DMS153 (cell line): ENCODE measurements around the gene C16orf90.
"Not testable (repeated sequence)": the region's sequence is repeated elsewhere in the genome, so short reads cannot be mapped to it uniquely, and the experiment has no call there.

Experiments used
- DNase-seq: peaks from one replicate; lab custom pipeline; 2025; lab: John Stamatoyannopoulos, UW

The C16orf90 gene

GRCh38 chr16:3484318-3485096 lies 10.8 kb downstream of the C16orf90 start:
- no peak for DNase-seq

GRCh38 chr16:3482659-3483241 lies 12.5 kb downstream of the C16orf90 start:
- DNase-seq: no peak

- no peak for DNase-seq
Observed at GRCh38 chr16:3481696-3482658, 13.3 kb downstream of the C16orf90 start.

- no peak for DNase-seq
Observed at GRCh38 chr16:3480901-3481695, 14.2 kb downstream of the C16orf90 start.

- no peak for DNase-seq
Observed at GRCh38 chr16:3479654-3480216, 15.6 kb downstream of the C16orf90 start.

- no peak for DNase-seq
Observed at GRCh38 chr16:3478242-3478925, 16.9 kb downstream of the C16orf90 start.

GRCh38 chr16:3476409-3476808 lies 18.9 kb downstream of the C16orf90 start:
- DNase-seq: no peak

GRCh38 chr16:3475604-3476375 lies 19.5 kb downstream of the C16orf90 start:
- DNase-seq: no peak

GRCh38 chr16:3474870-3475269 lies 20.4 kb downstream of the C16orf90 start:
- DNase-seq: not testable (repeated sequence)

- DNase-seq: no peak
Observed at GRCh38 chr16:3474136-3474779, 21.0 kb downstream of the C16orf90 start.

- DNase-seq: not testable (repeated sequence)
Observed at GRCh38 chr16:3473596-3473943, 21.7 kb downstream of the C16orf90 start.

GRCh38 chr16:3472878-3473595 lies 22.3 kb downstream of the C16orf90 start:
- no peak for DNase-seq

- no peak for DNase-seq
Observed at GRCh38 chr16:3471518-3472176, 23.6 kb downstream of the C16orf90 start.

- no peak for DNase-seq
Observed at GRCh38 chr16:3470723-3471122, 24.6 kb downstream of the C16orf90 start.

- no peak for DNase-seq
Observed at GRCh38 chr16:3469736-3470135, 25.6 kb downstream of the C16orf90 start.

- DNase-seq: no peak
Observed at GRCh38 chr16:3468501-3468900, 26.8 kb downstream of the C16orf90 start.

- DNase-seq: no peak
Observed at GRCh38 chr16:3467921-3468320, 27.4 kb downstream of the C16orf90 start.

- DNase-seq: no peak
Observed at GRCh38 chr16:3467182-3467581, 28.1 kb downstream of the C16orf90 start.
